HuH-7.5 (cell line): ENCODE data around the gene RINL.
"Not testable (repeated sequence)": the region's sequence is repeated elsewhere in the genome, so short reads cannot be mapped to it uniquely, and the experiment has no call there.

Experiments used
- DNase-seq: peaks from one replicate; pipeline ENCODE4 v3.0.0; 2011; ENCODE audit warnings: low spot score

RINL gene

GRCh38 chr19:38834104-38834490 is 44.0 kb downstream of the RINL start:
- DNase-seq: no peak

- DNase-seq: no peak
Observed at GRCh38 chr19:38833092-38833425, 45.0 kb downstream of the RINL start.

GRCh38 chr19:38831142-38831605 is 46.9 kb downstream of the RINL start:
- DNase-seq: peak; percentile 87

- DNase-seq: no peak
Observed at GRCh38 chr19:38830039-38830733, 47.9 kb downstream of the RINL start.

- not testable (repeated sequence) for DNase-seq
Observed at GRCh38 chr19:38829203-38829602, 48.9 kb downstream of the RINL start.

- DNase-seq: no peak
Observed at GRCh38 chr19:38826856-38827551, 51.1 kb downstream of the RINL start.

GRCh38 chr19:38825936-38826335 is 52.1 kb downstream of the RINL start:
- not testable (repeated sequence) for DNase-seq

- DNase-seq: not testable (repeated sequence)
Observed at GRCh38 chr19:38821230-38821825, 56.7 kb downstream of the RINL start.

GRCh38 chr19:38819231-38819920 is 58.7 kb downstream of the RINL start:
- DNase-seq: peak; percentile 92
